MM.1S (cell line): ENCODE results near the gene DNAAF5.

Source experiments
- DNase-seq: peaks from one replicate; pipeline ENCODE4 v3.0.0-alpha.2; 2015
- H2AFZ ChIP-seq: fragments of 300-600 bp; sonication (generic); 2 replicates; pipeline ENCODE4 v1.6.0; 2016; ENCODE audit warnings: antibody characterized with exemption, low read length
- H3F3A ChIP-seq: fragments of 300-600 bp; sonication (generic); 2 replicates; pipeline ENCODE4 v1.6.1; 2016; ENCODE audit warnings: mild to moderate bottlenecking, antibody characterized with exemption, low read length, moderate library complexity, mixed read lengths; ENCODE audit not compliant: insufficient read depth
- H3K27ac ChIP-seq: fragments of 300-600 bp; sonication (generic); 2 replicates; pipeline ENCODE4 v1.5.1; 2016; ENCODE audit warnings: mild to moderate bottlenecking, low read length
- H3K27me3 ChIP-seq: fragments of 300-600 bp; sonication (generic); replicated peaks from 2 replicates; pipeline ENCODE4 v1.6.0; 2016; ENCODE audit warnings: low read length; ENCODE audit not compliant: insufficient read depth
- H3K36me3 ChIP-seq: fragments of 300-600 bp; sonication (generic); replicated peaks from 2 replicates; pipeline ENCODE4 v1.6.1; 2016; ENCODE audit warnings: mild to moderate bottlenecking, low read length, mixed read lengths; ENCODE audit not compliant: insufficient read depth
- H3K4me1 ChIP-seq: fragments of 300-600 bp; sonication (generic); 2 replicates; pipeline ENCODE4 v1.6.1; 2016; ENCODE audit warnings: low read length, mixed read lengths
- H3K4me2 ChIP-seq: fragments of 300-600 bp; sonication (generic); 2 replicates; pipeline ENCODE4 v1.6.0; 2016; ENCODE audit warnings: low read depth, low read length
- H3K4me3 ChIP-seq: fragments of 300-600 bp; sonication (generic); 2 replicates; pipeline ENCODE4 v1.5.1; 2016; ENCODE audit warnings: low read length, mixed read lengths
- H3K79me2 ChIP-seq: fragments of 300-600 bp; sonication (generic); 2 replicates; pipeline ENCODE4 v1.6.1; 2016; ENCODE audit warnings: mixed run types, low read length, mixed read lengths
- H3K9ac ChIP-seq: fragments of 300-600 bp; sonication (generic); 2 replicates; pipeline ENCODE4 v1.6.1; 2016; ENCODE audit warnings: low read length, mixed read lengths
- H3K9me2 ChIP-seq: fragments of 300-600 bp; sonication (generic); replicated peaks from 2 replicates; pipeline ENCODE4 v1.6.1; 2016; ENCODE audit warnings: mild to moderate bottlenecking, low read length, mixed read lengths; ENCODE audit not compliant: insufficient read depth
- H3K9me3 ChIP-seq: fragments of 300-600 bp; sonication (generic); replicated peaks from 2 replicates; pipeline ENCODE4 v1.6.1; 2016; ENCODE audit warnings: mild to moderate bottlenecking, low read length, mixed read lengths; ENCODE audit not compliant: insufficient read depth
- H4K20me1 ChIP-seq: fragments of 300-600 bp; sonication (generic); 2 replicates; pipeline ENCODE4 v1.6.1; 2016; ENCODE audit warnings: mild to moderate bottlenecking, low read length, moderate library complexity, mixed read lengths; ENCODE audit not compliant: insufficient read depth
- CTCF ChIP-seq: fragments of 300-600 bp; sonication (generic); IDR thresholded peaks from 2 replicates; pipeline ENCODE4 v1.5.1; 2016; ENCODE audit warnings: antibody characterized with exemption, low read length, mixed read lengths
- EZH2 ChIP-seq: fragments of 300-600 bp; sonication (generic); optimal IDR thresholded peaks from 2 replicates; pipeline ENCODE3; 2017; ENCODE audit warnings: low read depth, mild to moderate bottlenecking, antibody characterized with exemption, low read length, mixed read lengths
- EZH2phosphoT487 ChIP-seq: fragments of 300-600 bp; sonication (generic); IDR thresholded peaks from 2 replicates; pipeline ENCODE4 v1.6.1; 2018; ENCODE audit warnings: antibody characterized with exemption, low read length

The DNAAF5 gene

GRCh38 chr7:744854-745430, 18.4 kb downstream of the DNAAF5 start:
- H3K9ac ChIP-seq: no peak overlapping the region
- DNase-seq: no peak
- H3K9me2 ChIP-seq: no peaks in the 10 kb centered on the region
- H3K4me1 ChIP-seq: no peaks in the 10 kb centered on the region
- peaks cover 9% of the 10 kb centered on the region; the same call in 1 of the 2 replicates for H3K36me3 ChIP-seq
- H4K20me1 ChIP-seq: no peaks in the 10 kb centered on the region
- TF ChIP-seq EZH2phosphoT487: no peak
- no peak for TF ChIP-seq CTCF
- TF ChIP-seq EZH2: no peak
- no peaks in the 10 kb centered on the region for H3F3A ChIP-seq
- H3K9me3 ChIP-seq: no peaks in the 10 kb centered on the region
- no peak overlapping the region for H3K4me3 ChIP-seq
- H3K27ac ChIP-seq: no peak overlapping the region
- peaks cover 21% of the 10 kb centered on the region for H3K79me2 ChIP-seq
- no peak overlapping the region for H3K4me2 ChIP-seq
- no peak overlapping the region for H2AFZ ChIP-seq
- H3K27me3 ChIP-seq: no peaks in the 10 kb centered on the region

- H3F3A ChIP-seq: no peaks in the 10 kb centered on the region
These were observed 19.1 kb downstream of the DNAAF5 start for GRCh38 chr7:745431-746154.

GRCh38 chr7:746155-747061, 19.9 kb downstream of the DNAAF5 start:
- Histone ChIP-seq H3K9me3 (no peaks in the 10 kb centered on the region), H3K4me3 (no peak overlapping the region), H3F3A (no peaks in the 10 kb centered on the region), H3K9ac (no peak overlapping the region), H2AFZ (no peak overlapping the region), H3K4me2 (no peak overlapping the region), H3K79me2 (peaks cover 17% of the 10 kb centered on the region), H3K36me3 (peaks cover 11% of the 10 kb centered on the region), H3K4me1 (no peaks in the 10 kb centered on the region), H4K20me1 (no peaks in the 10 kb centered on the region), H3K27me3 (no peaks in the 10 kb centered on the region), H3K27ac (no peak overlapping the region), H3K9me2 (no peaks in the 10 kb centered on the region)
- TF ChIP-seq EZH2: no peak
- TF ChIP-seq EZH2phosphoT487: no peak
- no peak for TF ChIP-seq CTCF
- DNase-seq: no peak

More at GRCh38 chr7:745431-746154, 19.1 kb downstream of the DNAAF5 start:
- H3K36me3 ChIP-seq: peaks cover 9% of the 10 kb centered on the region; the same call in 1 of the 2 replicates
- H3K4me1 ChIP-seq: no peaks in the 10 kb centered on the region
- no peaks in the 10 kb centered on the region for H3K27me3 ChIP-seq
- H4K20me1 ChIP-seq: no peaks in the 10 kb centered on the region
- H3K9ac ChIP-seq: no peak overlapping the region
- H3K79me2 ChIP-seq: peaks cover 17% of the 10 kb centered on the region
- H3K9me2 ChIP-seq: no peaks in the 10 kb centered on the region
- no peaks in the 10 kb centered on the region for H3K9me3 ChIP-seq
- H3K4me2 ChIP-seq: no peak overlapping the region
- no peak for TF ChIP-seq EZH2phosphoT487
- TF ChIP-seq CTCF: no peak
- no peak for TF ChIP-seq EZH2
- no peak overlapping the region for H2AFZ ChIP-seq
- H3K4me3 ChIP-seq: no peak overlapping the region
- H3K27ac ChIP-seq: no peak overlapping the region
- no peak for DNase-seq
